Mesendoderm (in vitro differentiated cells): ENCODE results near the gene NFYC. TPM values are rescaled to one million over a fixed set of nuclear protein-coding genes. Genes with fewer than 3 reads are reported as not detected.

Experiments used
- small RNA-seq: library from polyadenylated mRNA; stranded (forward); fragments of <200 nt; extraction: miRNeasy Mini kit (QIAGEN cat#:217004); gene quantifications from one replicate; pipeline ENCODE3, GENCODE V24; 2013; ENCODE audit not compliant: insufficient read depth

NFYC gene

Small RNA genes lying within 50 kb of the gene (small RNA-seq; reads per million reads assigned to genes)
- gene MIR30C1: 183 reads per million, percentile 97 among the genes with 10 or more reads in this experiment
- gene MIR30E: 15,626 reads per million, percentile 100 among the genes with 10 or more reads in this experiment
- not detected for gene RN7SL326P
